Esophagus squamous epithelium (tissue), 5 donors: Measurements from ENCODE around the gene ANKRD13D. TPM values are rescaled to one million over a fixed set of nuclear protein-coding genes. Genes with fewer than 3 reads are reported as not detected.
A peak's percentile ranks its signal among the peaks of the same experiment; 100 is the strongest.

ENCODE experiments used
- DNase-seq: peaks from one replicate; lab custom pipeline; 2025; lab: John Stamatoyannopoulos, UW
- H3K27ac ChIP-seq, 4 donors: fragments of 200-600 bp; sonication (generic); one replicate each; pipeline ENCODE4 v1.5.1; 2016 to 2019; ENCODE audit warnings: mild to moderate bottlenecking in 1 of 4
- H3K27me3 ChIP-seq, 4 donors: fragments of 200-600 bp; sonication (generic); 1 replicate in 3 of 4; 2 replicates in 1 of 4; pipeline versions ENCODE4 v1.5.1 to v1.6.0; 2017 to 2021; ENCODE audit warnings: antibody characterized with exemption in 1 of 4
- H3K36me3 ChIP-seq, 3 donors: fragments of 200-600 bp; sonication (generic); one replicate each; pipeline ENCODE4 v1.5.1; 2016 to 2019
- H3K4me1 ChIP-seq, 3 donors: fragments of 200-600 bp; sonication (generic); one replicate each; pipeline ENCODE4 v1.5.1; 2017 to 2019
- H3K4me3 ChIP-seq, 4 donors: fragments of 200-600 bp; sonication (generic); 1 replicate in 3 of 4; 2 replicates in 1 of 4; pipeline ENCODE4 v1.5.1; 2016 to 2019; ENCODE audit warnings: mild to moderate bottlenecking in 2 of 4, moderate library complexity in 1 of 4
- H3K9me3 ChIP-seq, 3 donors: fragments of 200-600 bp; sonication (generic); one replicate each; pipeline ENCODE4 v1.5.1; 2016 to 2019
- POLR2A ChIP-seq, 4 donors: fragments of 450-650 bp; IDR thresholded peaks; one replicate each; pipeline ENCODE4 v1.6.1; 2017; ENCODE audit warnings: antibody characterized with exemption in 4 of 4, mild to moderate bottlenecking in 4 of 4, moderate library complexity in 3 of 4
- WGBS, 2 donors: methylation state at CpG; one replicate each; pipeline ENCODE4 v1.1.5; 2018; 5-methylcytosine and 5-hydroxymethylcytosine counted together
- intact Hi-C: fragments of 100-400 bp; cut with DNase I; formaldehyde crosslinking; loops from one replicate; pipeline ENCODE4 v1.15.0; 2022
- total RNA-seq, 4 donors: library from RNA; depleted of rRNA; stranded (reverse); fragments of >200 nt; gene quantifications; one replicate each; pipeline ENCODE4 v1.1.0, GENCODE V29; 2016
- TF ChIP-seq, protein P1 (sequence below), 6 experiments: fragments of 450-650 bp in 4 of 6; fragments of 200-600 bp in 2 of 6; sonication (generic) in 2 of 6; IDR thresholded peaks; one replicate each; pipeline ENCODE4 v1.5.1; 2016 to 2019; ENCODE audit warnings: antibody characterized with exemption in 6 of 6, mild to moderate bottlenecking in 4 of 6, moderate library complexity in 4 of 6
- donor health status: DM: yes; HTN: yes; CAD: no.

ANKRD13D gene
- total RNA-seq, 4 donors from 2014 or later, result 27.4 to 50.6 (median 41.6) TPM

DNA sequence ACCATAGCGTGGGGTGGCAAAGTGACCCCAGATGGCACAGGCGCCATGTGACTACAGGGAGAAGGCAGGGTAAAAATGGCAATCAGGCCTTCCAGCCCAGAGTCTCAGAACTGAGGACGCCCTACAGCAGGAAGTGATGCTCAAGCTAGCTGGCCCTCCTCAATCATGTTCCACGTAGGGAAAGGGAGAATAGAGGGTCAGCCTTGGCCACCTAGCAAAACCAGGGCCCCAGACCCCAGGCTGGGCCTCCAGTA is 978 bp upstream of the ANKRD13D start:
- Histone ChIP-seq H3K4me1 (peaks cover 47 to 82% (median 57%) of the 10 kb centered on the region in 3 donors), H3K36me3 (peaks cover 30 to 68% (median 42%) of the 10 kb centered on the region in 3 donors), H3K27ac (peak overlapping the region; percentile 88 to 98 (median 95)), H3K4me3 (peak overlapping the region; percentile 48 to 80 (median 73)), H3K27me3 (no peaks in the 10 kb centered on the region), H3K9me3 (no peaks in the 10 kb centered on the region)
- intact Hi-C loops, result no loop called here
- WGBS, 2 donors, result 20 to 33% methylated on average over 1 of the region's 4 CpGs
- TF ChIP-seq, protein P1, sequence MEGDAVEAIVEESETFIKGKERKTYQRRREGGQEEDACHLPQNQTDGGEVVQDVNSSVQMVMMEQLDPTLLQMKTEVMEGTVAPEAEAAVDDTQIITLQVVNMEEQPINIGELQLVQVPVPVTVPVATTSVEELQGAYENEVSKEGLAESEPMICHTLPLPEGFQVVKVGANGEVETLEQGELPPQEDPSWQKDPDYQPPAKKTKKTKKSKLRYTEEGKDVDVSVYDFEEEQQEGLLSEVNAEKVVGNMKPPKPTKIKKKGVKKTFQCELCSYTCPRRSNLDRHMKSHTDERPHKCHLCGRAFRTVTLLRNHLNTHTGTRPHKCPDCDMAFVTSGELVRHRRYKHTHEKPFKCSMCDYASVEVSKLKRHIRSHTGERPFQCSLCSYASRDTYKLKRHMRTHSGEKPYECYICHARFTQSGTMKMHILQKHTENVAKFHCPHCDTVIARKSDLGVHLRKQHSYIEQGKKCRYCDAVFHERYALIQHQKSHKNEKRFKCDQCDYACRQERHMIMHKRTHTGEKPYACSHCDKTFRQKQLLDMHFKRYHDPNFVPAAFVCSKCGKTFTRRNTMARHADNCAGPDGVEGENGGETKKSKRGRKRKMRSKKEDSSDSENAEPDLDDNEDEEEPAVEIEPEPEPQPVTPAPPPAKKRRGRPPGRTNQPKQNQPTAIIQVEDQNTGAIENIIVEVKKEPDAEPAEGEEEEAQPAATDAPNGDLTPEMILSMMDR (IDR thresholded peaks at IDR 0.05), result no peak
- TF ChIP-seq POLR2A (IDR thresholded peaks at IDR 0.05), result no peak
- no peak for DNase-seq

DNA sequence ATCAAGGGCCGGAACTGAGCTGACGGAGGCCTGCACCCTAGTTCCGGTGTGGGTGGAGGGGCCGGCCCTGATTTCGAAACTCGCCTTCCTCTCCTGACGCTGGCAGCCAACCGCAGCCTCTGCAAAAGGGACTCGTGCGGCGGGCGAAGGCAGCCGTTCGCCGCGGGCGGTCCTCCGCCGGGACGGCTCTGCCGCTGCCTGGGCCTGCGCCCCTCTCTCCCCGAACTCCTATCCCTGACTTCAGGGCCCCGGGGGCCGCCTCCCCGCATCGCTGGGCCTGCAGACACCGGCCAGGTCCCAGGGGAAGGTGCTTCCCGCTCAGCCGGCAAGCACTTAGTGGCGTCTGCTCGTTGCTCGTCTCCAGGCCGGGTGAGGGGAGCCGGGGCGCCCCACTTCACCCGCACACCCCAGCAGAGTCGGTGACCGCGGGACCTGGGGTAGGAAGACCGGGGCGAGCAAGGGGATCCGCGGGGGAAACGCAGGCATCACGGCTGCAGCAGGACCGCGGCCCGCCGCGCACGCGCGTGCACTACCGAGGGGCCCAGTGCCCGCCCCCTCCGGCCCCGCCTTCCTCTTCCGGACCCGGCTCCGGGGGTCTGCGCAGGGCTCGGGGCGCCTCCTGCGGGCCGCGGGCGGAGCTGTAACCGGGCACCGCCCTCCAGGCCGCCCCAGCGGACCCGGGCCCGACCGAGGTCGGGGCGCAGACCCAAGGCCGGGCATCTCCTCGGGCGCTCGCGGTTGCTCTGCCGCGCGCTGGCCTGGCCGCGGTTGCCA is 464 bp upstream of the ANKRD13D start:
- peaks cover 47 to 82% (median 62%) of the 10 kb centered on the region in 3 donors for H3K4me1 ChIP-seq
- WGBS, 2 donors, result 0% methylated on average over 4 to 10 of the region's 87 CpGs
- DNase-seq, result peak; percentile 50

DNA sequence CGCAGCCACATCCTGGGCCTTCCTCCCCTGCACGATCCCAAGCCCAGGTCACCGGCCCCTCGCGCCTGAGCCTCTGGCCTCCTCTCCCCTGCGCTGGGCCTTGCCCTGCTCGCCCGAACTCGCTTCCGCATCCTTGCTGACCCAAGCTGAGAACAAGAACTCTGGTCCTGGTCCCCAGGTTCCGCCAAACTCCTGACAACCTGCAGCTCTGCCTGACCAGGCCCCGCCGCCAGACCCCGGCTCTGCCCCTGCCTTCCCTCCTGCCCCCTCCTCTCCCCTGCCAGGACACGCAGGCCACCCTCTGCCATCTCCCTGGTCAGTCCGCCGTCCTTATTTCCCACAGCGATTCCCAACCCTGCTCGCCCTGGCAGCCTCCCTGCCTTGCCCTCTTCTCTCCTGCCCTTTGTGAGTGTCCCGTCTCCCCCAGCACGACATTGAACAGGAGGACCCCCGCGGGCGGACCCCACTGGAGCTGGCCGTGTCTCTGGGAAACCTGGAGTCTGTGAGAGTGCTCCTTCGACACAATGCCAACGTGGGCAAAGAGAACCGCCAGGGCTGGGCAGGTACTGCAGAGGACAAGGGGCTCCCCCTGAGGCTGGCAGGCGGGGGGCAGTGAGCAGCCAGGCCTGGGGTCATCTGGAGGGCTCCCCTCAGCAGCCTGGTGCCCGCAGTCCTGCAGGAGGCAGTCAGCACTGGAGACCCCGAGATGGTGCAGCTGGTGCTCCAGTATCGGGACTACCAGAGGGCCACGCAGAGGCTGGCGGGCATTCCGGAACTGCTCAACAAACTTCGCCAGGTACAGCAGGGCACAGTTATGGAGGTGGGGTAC is 762 bp downstream of the ANKRD13D start:
- Histone ChIP-seq H3K4me3 (peak overlapping the region; percentile 48 to 80 (median 73)), H3K27ac (peak overlapping the region; percentile 88 to 98 (median 94)), H3K9me3 (no peaks in the 10 kb centered on the region), H3K36me3 (peaks cover 17 to 64% (median 25%) of the 10 kb centered on the region in 3 donors), H3K4me1 (peaks cover 47 to 80% (median 62%) of the 10 kb centered on the region in 3 donors), H3K27me3 (no peaks in the 10 kb centered on the region)
- intact Hi-C loops, result no loop called here
- no peak for TF ChIP-seq POLR2A (IDR thresholded peaks at IDR 0.05)
- TF ChIP-seq, protein P1 (IDR thresholded peaks at IDR 0.05), result no peak
- no peak for DNase-seq
- 18 to 33% methylated on average over 11 to 13 of the region's 36 CpGs for WGBS, 2 donors

More for the DNA sequence above, 464 bp upstream of the ANKRD13D start:
- Histone ChIP-seq H3K27ac (peak overlapping the region; percentile 88 to 98 (median 95)), H3K4me3 (peak overlapping the region; percentile 48 to 80 (median 73)), H3K9me3 (no peaks in the 10 kb centered on the region), H3K27me3 (no peaks in the 10 kb centered on the region), H3K36me3 (peaks cover 29 to 64% (median 37%) of the 10 kb centered on the region in 3 donors)
- intact Hi-C loops, result no loop called here
- peak in 2 of 4 donors; percentile 60 to 75 for TF ChIP-seq POLR2A (IDR thresholded peaks at IDR 0.05)
- TF ChIP-seq, protein P1 (IDR thresholded peaks at IDR 0.05), result peak in 5 of 6 experiments; percentile 49 to 70 (median 62)

DNA sequence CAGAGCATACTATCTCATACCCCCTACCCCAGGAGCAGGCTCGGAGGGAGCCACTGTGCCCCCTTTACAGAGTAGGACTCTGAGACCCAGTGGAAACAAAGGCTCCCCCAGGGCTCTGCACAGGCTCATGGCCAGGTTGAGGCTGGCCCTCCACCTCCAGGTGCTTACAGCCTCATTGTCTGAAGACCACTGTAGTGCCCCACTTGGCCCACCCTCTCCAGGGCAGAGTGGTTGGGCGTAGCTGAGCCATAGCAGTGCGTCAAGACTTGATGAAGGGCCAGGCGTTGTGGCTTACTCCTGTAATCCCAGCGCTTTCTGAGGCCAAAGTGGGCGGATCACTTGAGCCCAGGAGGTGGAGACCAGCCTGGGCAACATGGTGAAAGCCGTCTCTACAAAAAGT is 1.7 kb downstream of the ANKRD13D start:
- intact Hi-C loops, result no loop called here
- peak overlapping the region; percentile 88 to 98 (median 94) for H3K27ac ChIP-seq
- peaks cover 13 to 64% (median 21%) of the 10 kb centered on the region in 3 donors for H3K36me3 ChIP-seq
- peaks cover 0 to 9% (median 6%) of the 10 kb centered on the region in 3 donors for H3K9me3 ChIP-seq
- WGBS, 2 donors, result 60 to 71% methylated on average over 1 of the region's 7 CpGs
- peak overlapping the region in 3 of 4 donors; percentile 73 to 80 (median 73) for H3K4me3 ChIP-seq
- TF ChIP-seq POLR2A (IDR thresholded peaks at IDR 0.05), result no peak
- TF ChIP-seq, protein P1 (IDR thresholded peaks at IDR 0.05), result no peak
- no peaks in the 10 kb centered on the region for H3K27me3 ChIP-seq
- H3K4me1 ChIP-seq, result peaks cover 47 to 78% (median 62%) of the 10 kb centered on the region in 3 donors
- no peak for DNase-seq
